ENCODE results near the gene MRPL54. TPM values are rescaled to one million over a fixed set of nuclear protein-coding genes. Genes with fewer than 3 reads are reported as not detected.

Gene MRPL54
- total and polyA plus RNA-seq, 2 experiments from 2014 or later = 29.7 to 89.9 TPM

- TF ChIP-seq REST (IDR thresholded peaks at IDR 0.05; ENCODE audit: unreplicated experiment) (no peak), ZNF331 (CRISPR knock-in tag; IDR thresholded peaks at IDR 0.05; ENCODE audit: low read depth) (no peak), EZH2 (IDR thresholded peaks at IDR 0.05; ENCODE audit: low read depth, unreplicated experiment) (no peak), ETS1 (IDR thresholded peaks at IDR 0.05) (no peak)
These were observed 31.3 kb downstream of the MRPL54 start (continued) for GRCh38 chr19:3793799-3794198.

GRCh38 chr19:3796358-3796757 is 33.9 kb downstream of the MRPL54 start:
- ATAC-seq = no peak
- Histone ChIP-seq H3K27ac (ENCODE audit: low read depth) (no peak overlapping the region), H3F3A (replicated peaks; ENCODE audit: low read depth) (no peaks in the 10 kb centered on the region), H2AFZ (no peak overlapping the region), H3K79me2 (replicated peaks; ENCODE audit: insufficient read depth) (no peaks in the 10 kb centered on the region), H3K27me3 (ENCODE audit: insufficient read depth) (peaks cover 8% of the 10 kb centered on the region; the same call in 1 of the 2 replicates), H3K4me3 (no peak overlapping the region), H3K4me1 (ENCODE audit: insufficient read depth) (no peaks in the 10 kb centered on the region), H3K9me2 (ENCODE audit: insufficient read depth) (no peaks in the 10 kb centered on the region), H4K20me1 (replicated peaks; ENCODE audit: insufficient read depth) (no peaks in the 10 kb centered on the region), H3K36me3 (ENCODE audit: insufficient read depth) (no peaks in the 10 kb centered on the region), H3K4me2 (no peak overlapping the region)
- Mint-ChIP-seq H3K27me3 (ENCODE audit: insufficient read depth, low read depth, poor library complexity) (peaks cover 15% of the 10 kb centered on the region), H3K4me3 (no peak overlapping the region), H3K27ac (no peak overlapping the region), H3K9me3 (peaks cover 18% of the 10 kb centered on the region), H3K36me3 (ENCODE audit: low read depth) (no peaks in the 10 kb centered on the region; the same call in 2 of the 3 replicates), H3K4me1 (no peaks in the 10 kb centered on the region)
- DNase-seq (ENCODE audit: low spot score) = no peak
- TF ChIP-seq ZNF331 (CRISPR knock-in tag; IDR thresholded peaks at IDR 0.05; ENCODE audit: low read depth) (no peak), ETS1 (IDR thresholded peaks at IDR 0.05) (no peak), EZH2 (IDR thresholded peaks at IDR 0.05; ENCODE audit: low read depth, unreplicated experiment) (no peak), CREB1 (CRISPR knock-in tag; IDR thresholded peaks at IDR 0.05; ENCODE audit: low read depth) (no peak), NANOG (IDR thresholded peaks at IDR 0.05; ENCODE audit: borderline replicate concordance) (no peak), POLR2AphosphoS5 (IDR thresholded peaks at IDR 0.05; ENCODE audit: low read depth) (no peak), EZH2phosphoT487 (IDR thresholded peaks at IDR 0.05; ENCODE audit: unreplicated experiment) (no peak)
